NT2/D1 (cell line): ENCODE data around the gene HERPUD2.

Experiments
- DNase-seq: peaks from one replicate; pipeline ENCODE4 v3.0.0-alpha.2; 2011; ENCODE audit warnings: low read depth, low spot score
- H3K27me3 ChIP-seq: 2 replicates; pipeline ENCODE4 v1.6.0; 2011; ENCODE audit warnings: mild to moderate bottlenecking; ENCODE audit not compliant: insufficient read length, insufficient read depth
- H3K36me3 ChIP-seq: 2 replicates; pipeline ENCODE4 v1.6.1; 2011; ENCODE audit warnings: mild to moderate bottlenecking, low read length, mixed read lengths; ENCODE audit not compliant: insufficient read depth, insufficient read length
- H3K4me1 ChIP-seq: 2 replicates; pipeline ENCODE4 v1.5.1; 2011; ENCODE audit not compliant: insufficient read depth, insufficient read length
- H3K4me3 ChIP-seq: 2 replicates; pipeline ENCODE4 v1.5.1; 2011; ENCODE audit warnings: low read depth; ENCODE audit not compliant: insufficient read length
- H3K9ac ChIP-seq: 2 replicates; pipeline ENCODE4 v1.6.0; 2011; ENCODE audit warnings: low read depth; ENCODE audit not compliant: insufficient read length
- H3K9me3 ChIP-seq: 2 replicates; pipeline ENCODE4 v1.5.1; 2011; ENCODE audit warnings: mild to moderate bottlenecking, low read length; ENCODE audit not compliant: insufficient read depth
- SUZ12 ChIP-seq: IDR thresholded peaks from 2 replicates; pipeline ENCODE4 v1.6.1; 2011; ENCODE audit not compliant: insufficient read length, insufficient read depth; ENCODE audit errors: extremely low read depth
- YY1 ChIP-seq: IDR thresholded peaks from 2 replicates; pipeline ENCODE4 v1.6.1; 2011; ENCODE audit not compliant: insufficient read length, insufficient read depth
- ZNF274 ChIP-seq: IDR thresholded peaks from 2 replicates; pipeline ENCODE4 v1.6.1; 2011; ENCODE audit warnings: mild to moderate bottlenecking, low read depth, low read length

HERPUD2 gene

GRCh38 chr7:35623381-35623780, 71.6 kb downstream of the HERPUD2 start:
- no peaks in the 10 kb centered on the region for H3K4me1 ChIP-seq
- no peaks in the 10 kb centered on the region for H3K27me3 ChIP-seq
- peaks cover 2% of the 10 kb centered on the region for H3K36me3 ChIP-seq
- H3K9me3 ChIP-seq: no peaks in the 10 kb centered on the region
- no peak overlapping the region for H3K4me3 ChIP-seq
- no peak for DNase-seq
- H3K9ac ChIP-seq: no peak overlapping the region
- TF ChIP-seq YY1 (no peak), ZNF274 (no peak), SUZ12 (no peak)

GRCh38 chr7:35619863-35620262, 75.1 kb downstream of the HERPUD2 start:
- DNase-seq: no peak
- H3K27me3 ChIP-seq: no peaks in the 10 kb centered on the region
- H3K36me3 ChIP-seq: no peaks in the 10 kb centered on the region
- no peaks in the 10 kb centered on the region for H3K4me1 ChIP-seq
- no peak overlapping the region for H3K9ac ChIP-seq
- H3K4me3 ChIP-seq: no peak overlapping the region
- no peaks in the 10 kb centered on the region for H3K9me3 ChIP-seq
- no peak for TF ChIP-seq YY1
- no peak for TF ChIP-seq ZNF274
- no peak for TF ChIP-seq SUZ12

- no peaks in the 10 kb centered on the region for H3K36me3 ChIP-seq
Observed at GRCh38 chr7:35617041-35617440, 77.9 kb downstream of the HERPUD2 start.

GRCh38 chr7:35613150-35613549, 81.8 kb downstream of the HERPUD2 start:
- TF ChIP-seq ZNF274 (no peak), SUZ12 (no peak), YY1 (no peak)
- no peaks in the 10 kb centered on the region for H3K27me3 ChIP-seq
- H3K36me3 ChIP-seq: no peaks in the 10 kb centered on the region
- no peak overlapping the region for H3K4me3 ChIP-seq
- no peak overlapping the region for H3K9ac ChIP-seq
- H3K4me1 ChIP-seq: no peaks in the 10 kb centered on the region
- no peak for DNase-seq
- H3K9me3 ChIP-seq: peaks cover 9% of the 10 kb centered on the region; the same call in 1 of the 2 replicates

More at GRCh38 chr7:35617041-35617440, 77.9 kb downstream of the HERPUD2 start:
- TF ChIP-seq ZNF274 (no peak), SUZ12 (no peak), YY1 (no peak)
- DNase-seq: no peak
- no peaks in the 10 kb centered on the region for H3K27me3 ChIP-seq
- H3K9me3 ChIP-seq: 0 out of 2 replicates have a peak, but pooled peaks cover 1% of the 10 kb centered on the region
- no peaks in the 10 kb centered on the region for H3K4me1 ChIP-seq
- H3K4me3 ChIP-seq: no peak overlapping the region
- no peak overlapping the region for H3K9ac ChIP-seq

GRCh38 chr7:35605760-35606159, 89.2 kb downstream of the HERPUD2 start:
- H3K9me3 ChIP-seq: no peaks in the 10 kb centered on the region
- no peak overlapping the region for H3K4me3 ChIP-seq
- H3K4me1 ChIP-seq: no peaks in the 10 kb centered on the region
- H3K9ac ChIP-seq: no peak overlapping the region
- no peaks in the 10 kb centered on the region for H3K36me3 ChIP-seq
- no peak for DNase-seq
- TF ChIP-seq YY1 (no peak), ZNF274 (no peak)
- no peaks in the 10 kb centered on the region for H3K27me3 ChIP-seq

GRCh38 chr7:35604595-35604994, 90.3 kb downstream of the HERPUD2 start:
- Histone ChIP-seq H3K36me3 (no peaks in the 10 kb centered on the region), H3K27me3 (no peaks in the 10 kb centered on the region), H3K9ac (no peak overlapping the region), H3K9me3 (no peaks in the 10 kb centered on the region), H3K4me3 (no peak overlapping the region), H3K4me1 (no peaks in the 10 kb centered on the region)
- TF ChIP-seq YY1 (no peak), ZNF274 (no peak), SUZ12 (no peak)
- DNase-seq: no peak

GRCh38 chr7:35599645-35600044, 95.3 kb downstream of the HERPUD2 start:
- H3K27me3 ChIP-seq: no peaks in the 10 kb centered on the region
- no peaks in the 10 kb centered on the region for H3K9me3 ChIP-seq
- H3K4me1 ChIP-seq: no peaks in the 10 kb centered on the region
- no peak for TF ChIP-seq SUZ12
- TF ChIP-seq YY1: no peak
- H3K36me3 ChIP-seq: no peaks in the 10 kb centered on the region
- H3K4me3 ChIP-seq: no peak overlapping the region
- H3K9ac ChIP-seq: no peak overlapping the region
- DNase-seq: no peak

- H3K9ac ChIP-seq: no peak overlapping the region
- H3K4me3 ChIP-seq: no peak overlapping the region
- TF ChIP-seq ZNF274 (no peak), YY1 (no peak), SUZ12 (no peak)
- DNase-seq: no peak
- no peaks in the 10 kb centered on the region for H3K9me3 ChIP-seq
- no peaks in the 10 kb centered on the region for H3K27me3 ChIP-seq
- H3K36me3 ChIP-seq: no peaks in the 10 kb centered on the region
- no peaks in the 10 kb centered on the region for H3K4me1 ChIP-seq
Observed at GRCh38 chr7:35599061-35599460, 95.9 kb downstream of the HERPUD2 start.
